Measurements from ENCODE around the gene ADM5.

The ADM5 gene

GRCh38 chr19:49658566-49659442 lies 30.6 kb upstream of the ADM5 start:
- DNase-seq, result no peak

GRCh38 chr19:49660338-49660961 lies 28.9 kb upstream of the ADM5 start:
- DNase-seq, result no peak

GRCh38 chr19:49662011-49662410 lies 27.4 kb upstream of the ADM5 start:
- no peak for DNase-seq

- no peak for DNase-seq
Observed at GRCh38 chr19:49663224-49663623, 26.2 kb upstream of the ADM5 start.

GRCh38 chr19:49664171-49665035 lies 25.0 kb upstream of the ADM5 start:
- peak; percentile 93 for DNase-seq

GRCh38 chr19:49665036-49665350 lies 24.4 kb upstream of the ADM5 start:
- DNase-seq, result no peak

- DNase-seq, result peak; percentile 100
Observed at GRCh38 chr19:49665351-49666119, 23.9 kb upstream of the ADM5 start, which contains the start of the genes BCL2L12 and IRF3. Gene BCL2L12 (plus strand): TSS chr19:49665933. CDS start chr19:49666693, 760 bp downstream. Gene IRF3 (minus strand): TSS chr19:49665857. CDS start chr19:49664838, 1,019 bp downstream.

GRCh38 chr19:49666120-49666444 lies 23.3 kb upstream of the ADM5 start:
- DNase-seq, result no peak

GRCh38 chr19:49667473-49667872 lies 21.9 kb upstream of the ADM5 start:
- no peak for DNase-seq

GRCh38 chr19:49669516-49669915 lies 19.9 kb upstream of the ADM5 start:
- DNase-seq, result no peak

- DNase-seq, result peak; percentile 77
Observed at GRCh38 chr19:49672131-49672919, 17.1 kb upstream of the ADM5 start.

- DNase-seq, result no peak
Observed at GRCh38 chr19:49676136-49676783, 13.1 kb upstream of the ADM5 start.

- DNase-seq, result peak; percentile 98
Observed at GRCh38 chr19:49676784-49677230, 12.6 kb upstream of the ADM5 start.

- DNase-seq, result peak; percentile 35
Observed at GRCh38 chr19:49677231-49677900, 12.0 kb upstream of the ADM5 start, which contains the start of gene PRMT1. Gene PRMT1 (plus strand): TSS chr19:49677271. CDS start chr19:49677281, 10 bp downstream.

- DNase-seq, result peak; percentile 77
Observed at GRCh38 chr19:49677901-49678674, 11.3 kb upstream of the ADM5 start.

GRCh38 chr19:49678985-49679770 lies 10.2 kb upstream of the ADM5 start:
- no peak for DNase-seq

- no peak for DNase-seq
Observed at GRCh38 chr19:49679771-49680413, 9.5 kb upstream of the ADM5 start.
